Retina (tissue), 1 donor: Measurements from ENCODE around the gene PPM1D.
"Not testable (repeated sequence)": the region's sequence is repeated elsewhere in the genome, so short reads cannot be mapped to it uniquely, and the experiment has no call there.

Experiments
- DNase-seq: peaks from one replicate; pipeline ENCODE4 v3.0.0-alpha.2; 2016

The PPM1D gene

DNA sequence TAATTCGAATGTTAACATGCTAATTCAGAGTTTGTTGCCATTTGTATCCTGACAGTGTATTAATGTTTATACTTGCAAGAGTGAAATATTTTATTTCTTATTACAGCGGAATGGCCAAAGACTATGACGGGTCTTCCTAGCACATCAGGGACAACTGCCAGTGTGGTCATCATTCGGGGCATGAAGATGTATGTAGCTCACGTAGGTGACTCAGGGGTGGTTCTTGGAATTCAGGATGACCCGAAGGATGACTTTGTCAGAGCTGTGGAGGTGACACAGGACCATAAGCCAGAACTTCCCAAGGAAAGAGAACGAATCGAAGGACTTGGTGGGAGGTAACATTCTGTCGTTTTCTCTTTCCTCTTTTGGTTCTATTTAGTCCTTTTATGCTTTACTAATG lies 23.4 kb downstream of the PPM1D start:
- DNase-seq = no peak

DNA sequence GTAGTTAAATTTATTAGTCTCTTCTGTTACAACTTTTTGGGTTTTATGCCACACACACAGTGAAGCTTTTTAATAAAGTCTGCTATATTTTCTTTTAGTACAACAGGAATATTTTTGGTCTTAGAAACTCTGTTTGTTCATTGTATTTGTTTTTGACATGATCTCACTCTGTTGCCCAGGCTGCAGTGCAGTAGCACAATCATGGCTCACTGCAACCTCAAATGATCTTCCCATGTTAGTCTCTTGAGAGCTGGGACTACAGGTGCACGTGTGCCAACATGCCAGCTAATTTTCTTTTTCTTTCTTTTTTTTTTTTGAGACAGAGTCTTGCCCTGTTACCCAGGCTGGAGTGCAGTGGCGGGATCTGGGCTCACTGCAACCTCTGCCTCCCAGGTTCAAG lies 27.1 kb downstream of the PPM1D start:
- DNase-seq = no peak

DNA sequence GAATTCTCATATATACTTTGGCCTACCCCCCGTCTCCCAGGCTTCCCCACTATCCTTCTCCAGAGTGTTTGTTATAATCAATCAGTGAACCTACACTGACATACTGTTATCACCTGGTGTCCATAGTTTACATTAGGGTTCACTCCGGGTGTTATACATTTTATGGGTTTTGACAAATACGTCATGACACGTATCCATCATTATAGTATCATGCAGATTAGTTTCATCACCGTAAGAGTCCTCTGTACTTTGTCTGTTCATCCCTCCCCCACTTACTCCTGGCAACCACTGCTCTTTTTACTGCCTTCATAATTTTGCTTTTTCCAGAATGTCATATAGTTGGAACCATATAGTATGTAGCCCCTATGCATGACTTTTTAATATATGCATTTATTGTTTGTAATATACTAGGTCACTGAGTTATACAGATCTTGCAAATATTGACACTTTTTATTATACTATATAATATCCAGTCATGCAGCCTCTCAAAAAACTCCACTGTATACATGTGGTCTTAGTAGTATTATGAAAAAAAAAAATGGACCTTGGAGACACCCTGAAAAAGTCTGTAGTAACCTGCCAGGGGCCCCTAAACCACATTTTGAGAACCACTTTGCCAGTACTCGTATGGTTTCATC lies 28.4 kb downstream of the PPM1D start:
- DNase-seq = no peak

GRCh38 chr17:60629120-60629519 lies 29.1 kb downstream of the PPM1D start:
- DNase-seq = no peak

- no peak for DNase-seq
Observed at GRCh38 chr17:60630352-60630751, 30.4 kb downstream of the PPM1D start.

- no peak for DNase-seq
Observed at GRCh38 chr17:60631119-60631518, 31.1 kb downstream of the PPM1D start.

DNA sequence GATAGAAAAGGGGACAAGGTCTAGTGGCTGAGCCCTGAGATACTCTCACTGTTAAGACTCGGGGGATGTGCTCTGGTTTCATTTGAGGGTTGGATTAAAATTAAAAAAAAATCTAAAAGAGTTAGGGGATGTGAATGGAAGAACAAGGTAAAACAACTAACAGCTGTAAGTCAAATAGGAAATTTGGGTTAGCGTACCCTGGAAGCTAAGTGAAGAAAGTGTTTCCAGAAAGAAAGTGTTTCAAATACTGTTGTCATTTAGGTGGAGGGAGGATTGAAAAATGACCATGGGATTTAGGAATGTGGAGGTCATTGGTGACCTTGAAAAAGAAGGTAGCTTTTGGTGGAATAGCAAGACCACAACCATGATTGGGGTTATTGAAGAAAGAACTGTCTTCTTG lies 37.7 kb downstream of the PPM1D start:
- DNase-seq = no peak

DNA sequence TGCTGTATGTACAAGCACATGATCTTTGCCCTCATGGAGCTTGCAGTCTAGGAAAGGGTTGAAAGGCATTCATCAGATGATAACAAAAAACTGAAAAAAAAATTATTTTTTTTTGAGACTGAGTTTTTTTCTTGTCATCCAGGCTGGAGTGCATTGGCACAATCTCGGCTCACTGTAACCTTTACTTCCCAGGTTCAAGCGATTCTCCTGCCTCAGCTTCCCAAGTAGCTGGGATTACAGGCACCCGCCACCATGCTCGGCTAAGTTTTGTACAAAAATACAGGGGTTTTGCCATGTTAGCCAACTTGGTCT lies 39.0 kb downstream of the PPM1D start:
- DNase-seq = no peak

DNA sequence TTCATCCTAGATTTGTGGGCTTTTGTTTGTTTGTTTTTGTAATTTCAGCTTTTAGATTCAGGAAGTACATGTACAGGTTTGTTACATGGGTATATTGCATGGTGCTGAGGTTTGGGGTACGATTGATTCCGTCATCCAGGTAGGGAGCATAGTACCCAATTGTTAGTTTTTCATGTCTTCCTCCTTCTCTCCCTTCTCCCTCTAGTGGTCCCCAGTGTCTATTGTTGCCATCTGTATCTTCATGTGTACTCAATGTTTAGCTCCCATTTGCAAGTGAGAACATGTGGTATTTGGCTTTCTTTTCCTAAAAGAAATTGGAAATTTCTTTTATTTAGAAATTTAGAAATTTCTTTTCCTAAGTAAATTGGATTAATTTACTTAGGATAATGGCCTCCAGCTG lies 40.5 kb downstream of the PPM1D start:
- no peak for DNase-seq

DNA sequence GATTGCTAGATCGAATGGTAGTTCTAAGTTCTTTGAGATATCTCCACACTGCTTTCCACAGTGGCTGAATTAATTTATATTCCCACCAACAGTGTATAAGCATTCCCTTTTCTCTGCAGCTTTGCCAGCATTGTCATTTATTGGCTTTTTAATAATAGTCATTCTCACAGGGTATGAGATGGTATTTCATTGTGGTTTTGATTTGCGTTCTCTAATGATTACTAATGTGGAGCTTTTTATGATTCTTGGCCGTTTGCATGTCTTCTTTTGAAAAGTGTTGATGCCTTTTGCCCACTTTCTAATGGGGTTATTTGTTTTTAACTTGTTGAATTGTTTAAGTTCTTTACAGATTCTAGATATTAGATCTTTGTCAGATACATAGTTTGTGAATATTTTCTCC lies 41.1 kb downstream of the PPM1D start:
- DNase-seq = no peak

DNA sequence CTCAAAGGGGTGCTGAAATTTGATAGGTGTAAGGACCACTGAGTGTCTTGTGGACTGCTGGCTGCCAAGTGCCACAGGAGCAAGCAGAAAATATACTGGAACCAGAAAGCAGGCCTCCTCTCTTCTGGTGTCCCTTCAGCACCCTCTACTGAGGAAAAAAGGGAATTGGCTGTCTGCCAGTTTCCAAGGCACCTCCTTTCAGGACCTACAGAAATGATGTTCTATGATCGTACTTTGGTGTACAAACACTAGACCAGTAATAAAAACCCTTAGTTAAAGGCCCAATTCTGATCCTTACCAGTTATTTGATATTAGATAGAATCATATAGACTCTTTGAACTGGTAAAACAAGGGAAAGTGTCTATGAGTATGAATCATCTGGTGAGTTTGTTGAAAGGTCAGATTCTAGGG lies 41.8 kb downstream of the PPM1D start:
- peak; percentile 64 for DNase-seq

- no peak for DNase-seq
Observed at GRCh38 chr17:60645918-60646523, 46.0 kb downstream of the PPM1D start.

DNA sequence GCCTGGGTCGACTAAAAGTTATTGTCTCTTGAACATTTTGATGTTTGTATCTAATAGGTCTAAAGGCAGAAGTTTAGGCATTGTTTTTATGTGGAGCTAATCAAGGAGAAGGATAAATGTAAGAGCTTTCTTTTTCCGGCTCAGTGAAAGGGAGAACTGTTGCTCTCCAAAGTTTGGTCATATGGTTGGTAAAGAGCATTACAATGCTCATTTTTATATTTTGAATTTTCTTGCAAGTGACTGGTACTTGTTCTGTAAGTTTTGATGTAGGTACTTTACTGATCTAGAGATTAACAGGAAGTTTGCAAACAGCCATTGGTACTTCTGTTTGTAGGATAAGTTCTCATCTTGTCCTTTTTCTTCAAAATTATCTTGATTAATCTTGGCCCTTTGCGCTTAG lies 46.7 kb downstream of the PPM1D start:
- no peak for DNase-seq

- DNase-seq = no peak
Observed at GRCh38 chr17:60647705-60648104, 47.7 kb downstream of the PPM1D start.

GRCh38 chr17:60652454-60653247 lies 52.7 kb downstream of the PPM1D start:
- no peak for DNase-seq

GRCh38 chr17:60653569-60653968 lies 53.6 kb downstream of the PPM1D start:
- DNase-seq = no peak

GRCh38 chr17:60656499-60656898 lies 56.5 kb downstream of the PPM1D start:
- DNase-seq = no peak

DNA sequence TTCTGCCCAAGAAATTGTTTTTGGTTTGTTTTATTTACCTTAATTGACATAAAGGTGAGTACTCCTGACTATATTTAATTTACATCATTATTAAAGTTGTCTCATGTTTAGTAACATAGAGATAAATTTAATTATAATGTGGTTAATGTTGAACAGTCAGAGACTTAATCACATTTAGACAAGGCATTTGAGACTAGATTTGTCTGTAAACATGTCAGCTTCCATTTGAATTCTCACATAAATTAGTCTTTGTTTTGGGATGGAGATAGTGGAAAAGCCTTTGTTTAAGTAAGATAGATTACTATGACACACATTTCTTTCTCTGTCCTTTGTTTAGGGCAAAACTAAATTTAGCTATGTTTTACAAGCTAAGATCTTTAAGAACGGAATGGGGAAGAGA lies 59.2 kb downstream of the PPM1D start:
- DNase-seq = no peak

DNA sequence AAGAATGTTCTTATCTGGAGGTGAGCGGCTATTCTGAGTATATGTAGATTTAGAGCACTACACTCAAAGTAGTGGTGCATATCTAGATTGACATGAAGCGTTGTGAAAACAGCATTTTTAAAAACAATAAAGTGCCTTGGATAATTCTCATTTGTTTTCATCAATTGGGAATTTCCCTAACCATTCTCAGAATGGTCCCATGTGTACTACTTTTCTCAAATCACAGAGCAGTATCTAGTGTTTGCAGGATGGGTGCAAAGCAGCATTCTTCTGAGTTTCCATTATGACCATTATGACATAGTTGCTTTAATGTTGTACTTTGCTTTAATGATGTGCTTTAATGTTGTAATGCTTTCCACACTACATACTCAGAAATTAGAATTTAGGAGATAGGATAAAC lies 61.5 kb downstream of the PPM1D start:
- no peak for DNase-seq

GRCh38 chr17:60664022-60664421 lies 64.0 kb downstream of the PPM1D start:
- no peak for DNase-seq

DNA sequence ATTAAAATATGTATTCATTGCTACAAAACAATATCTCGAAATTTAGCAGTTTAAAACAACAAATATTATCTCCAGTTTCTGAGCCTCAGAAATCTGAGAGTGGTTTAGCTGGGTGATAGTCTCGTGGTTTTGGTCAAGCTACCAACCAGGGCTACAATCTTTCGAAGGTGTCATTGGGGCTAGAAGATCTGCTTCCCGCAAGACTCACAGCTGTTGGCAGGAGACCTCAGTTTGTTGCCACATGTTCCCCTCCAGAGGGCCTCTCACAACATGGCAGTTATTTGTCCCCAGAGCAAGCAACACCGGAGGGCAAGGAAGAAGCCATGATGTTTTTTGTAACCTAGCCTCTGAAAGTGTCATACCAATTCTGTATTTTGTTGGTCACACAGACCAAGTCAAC lies 65.6 kb downstream of the PPM1D start:
- DNase-seq = no peak

DNA sequence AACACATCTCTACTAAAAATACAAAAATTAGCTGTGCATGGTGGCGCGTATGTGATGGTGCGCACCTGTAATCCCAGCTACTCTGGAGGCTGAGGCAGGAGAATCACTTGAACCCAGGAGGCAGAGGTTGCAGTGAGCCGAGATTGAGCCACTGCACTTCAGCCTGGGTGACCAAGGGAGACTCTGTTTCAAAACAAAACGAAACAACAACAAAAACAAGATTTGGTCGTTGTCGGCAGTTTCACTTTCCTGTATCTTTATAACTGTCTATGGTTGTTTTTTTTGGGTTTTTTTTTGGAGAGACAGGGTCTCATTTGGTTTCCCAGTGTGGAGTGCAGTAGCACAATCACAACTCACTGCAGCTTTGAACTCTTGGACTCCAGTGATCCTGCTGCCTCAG lies 68.7 kb downstream of the PPM1D start:
- not testable (repeated sequence) for DNase-seq

- no peak for DNase-seq
Observed at GRCh38 chr17:60671482-60671881, 71.5 kb downstream of the PPM1D start.

DNA sequence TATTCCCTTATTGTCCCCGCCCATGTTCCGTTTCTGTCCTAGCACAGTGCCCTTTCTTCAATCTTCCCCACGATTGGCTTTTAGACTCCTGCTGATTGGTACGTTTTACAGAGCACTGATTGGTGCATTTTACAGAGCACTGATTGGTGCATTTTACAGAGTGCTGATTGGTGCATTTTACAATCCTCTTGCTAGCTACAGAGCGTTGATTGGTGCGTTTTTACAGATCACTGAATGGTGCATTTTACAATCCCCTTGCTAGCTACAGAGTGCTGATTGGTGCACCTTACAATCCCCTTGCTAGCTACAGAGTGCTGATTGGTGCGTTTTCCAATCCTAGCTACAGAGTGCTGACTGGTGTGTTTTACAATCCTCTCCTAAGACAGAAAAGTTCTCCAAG lies 74.6 kb downstream of the PPM1D start:
- not testable (repeated sequence) for DNase-seq

DNA sequence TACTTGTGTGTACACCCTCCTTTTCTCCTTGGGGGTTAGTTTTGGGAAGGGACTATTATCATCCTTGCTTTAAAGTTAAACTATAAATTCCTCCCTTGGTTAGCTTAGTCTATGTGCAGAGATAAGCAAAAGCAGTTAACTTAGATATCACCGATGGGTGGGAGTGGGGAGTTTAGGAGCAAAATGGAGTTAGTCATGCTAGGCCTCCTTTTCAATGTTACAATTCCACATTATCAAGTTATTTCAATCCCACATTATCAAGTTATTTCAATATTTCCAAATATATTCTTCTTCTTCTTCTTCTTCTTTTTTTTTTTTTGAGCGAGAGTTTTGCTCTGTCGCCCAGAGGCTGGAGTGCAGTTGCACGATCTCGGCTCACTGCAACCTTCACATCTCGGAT lies 76.0 kb downstream of the PPM1D start:
- no peak for DNase-seq
